ENCODE measurements around the gene AKAP7.
A peak's percentile ranks its signal among the peaks of the same experiment; 100 is the strongest.
"Not testable (repeated sequence)": the region's sequence is repeated elsewhere in the genome, so short reads cannot be mapped to it uniquely, and the experiment has no call there.

AKAP7 gene

DNA sequence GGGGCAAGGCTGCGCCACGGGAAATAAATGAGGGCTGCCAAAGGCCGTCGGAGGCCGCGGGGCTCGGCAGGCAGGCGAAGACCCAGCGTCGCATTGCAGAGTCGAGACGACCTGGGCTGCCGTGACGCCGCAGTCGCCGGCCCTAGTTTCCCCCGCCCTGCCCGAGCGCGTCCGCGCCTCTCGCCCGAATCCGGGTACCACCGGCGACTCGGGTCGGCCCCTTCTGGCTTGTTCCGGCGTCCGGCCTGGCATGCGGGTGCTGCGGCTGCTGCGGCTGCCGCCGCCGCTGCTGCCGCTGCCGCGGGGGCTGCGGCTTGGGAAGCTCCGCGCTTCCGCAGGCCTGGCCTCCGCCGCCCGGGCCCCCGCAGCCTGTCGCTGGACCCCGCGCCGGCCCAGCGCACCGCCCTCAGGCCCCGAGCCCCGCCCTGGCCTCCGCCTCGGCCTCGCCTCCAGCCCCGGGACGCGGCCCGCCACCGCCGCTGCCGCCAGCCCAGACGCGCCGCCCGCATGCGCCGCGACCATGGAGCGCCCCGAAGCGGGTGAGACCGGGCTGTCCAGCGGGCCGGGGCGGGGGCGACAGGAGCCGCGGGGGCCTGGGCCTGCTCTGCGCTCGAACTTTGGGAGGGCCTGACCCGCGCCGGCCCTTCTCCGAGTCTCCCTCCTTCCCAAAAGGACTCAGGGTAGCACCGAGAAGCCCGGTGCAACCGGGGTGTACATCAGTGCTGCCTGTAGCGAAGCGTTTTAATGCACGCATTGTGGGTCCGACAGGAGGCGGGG is at the start of gene AKAP7:
Gene AKAP7, plus strand, starts transcription at position 224 of the 777 bp plus-strand sequence. Its CDS starts 297 bp downstream, at position 521.
- DNase-seq (ENCODE audit: low read depth in 2 of 2, low spot score in 1 of 2), result peak; percentile 9 to 17

DNA sequence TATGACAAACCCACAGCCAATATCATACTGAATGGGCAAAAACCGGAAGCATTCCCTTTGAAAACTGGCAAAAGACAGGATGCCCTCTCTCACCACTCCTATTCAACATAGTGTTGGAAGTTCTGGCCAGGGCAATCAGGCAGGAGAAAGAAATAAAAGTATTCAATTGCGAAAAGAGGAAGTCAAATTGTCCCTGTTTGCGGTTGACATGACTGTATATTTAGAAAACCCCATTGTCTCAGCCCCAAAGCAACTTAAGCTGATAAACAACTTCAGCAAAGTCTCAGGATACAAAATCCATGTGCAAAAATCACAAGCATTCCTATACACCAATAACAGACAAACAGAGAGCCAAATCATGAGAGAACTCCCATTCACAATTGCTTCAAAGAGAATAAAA is 44.9 kb upstream of the AKAP7 start:
- DNase-seq (ENCODE audit: low read depth in 2 of 2, low spot score in 1 of 2), result not testable (repeated sequence)

DNA sequence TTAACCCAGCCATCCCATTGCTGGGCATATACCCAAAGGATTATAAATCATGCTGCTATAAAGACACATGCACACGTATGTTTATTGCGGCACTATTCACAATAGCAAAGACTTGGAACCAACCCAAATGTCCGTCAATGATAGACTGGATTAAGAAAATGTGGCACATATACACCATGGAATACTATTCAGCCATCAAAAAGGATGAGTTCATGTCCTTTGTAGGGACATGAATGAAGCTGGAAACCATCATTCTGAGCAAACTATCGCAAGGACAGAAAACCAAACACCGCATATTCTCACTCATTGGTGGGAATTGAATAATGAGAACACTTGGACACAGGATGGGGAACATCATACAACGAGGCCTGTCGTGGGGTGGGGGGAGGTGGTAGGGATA is 43.3 kb upstream of the AKAP7 start:
- DNase-seq (ENCODE audit: low read depth in 2 of 2, low spot score in 1 of 2), result not testable (repeated sequence)

DNA sequence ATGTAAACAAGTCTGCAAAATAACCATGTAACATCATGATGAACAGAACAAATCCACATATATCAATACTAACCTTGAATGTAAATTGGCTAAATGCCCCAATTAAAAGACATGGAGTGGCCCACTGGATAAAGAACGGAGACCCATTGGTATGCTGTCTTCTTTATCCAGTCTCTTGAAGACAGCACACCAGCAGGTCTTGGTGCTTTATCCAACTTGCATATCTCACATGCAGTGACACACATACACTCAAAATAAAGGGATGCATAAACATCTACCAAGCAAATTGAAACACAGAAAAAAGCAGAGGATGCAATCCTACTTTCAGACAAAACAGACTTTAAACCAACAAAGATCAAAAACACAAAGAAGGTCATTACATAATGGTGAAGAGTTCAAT is 41.9 kb upstream of the AKAP7 start:
- DNase-seq (ENCODE audit: low read depth in 2 of 2, low spot score in 1 of 2), result no peak

DNA sequence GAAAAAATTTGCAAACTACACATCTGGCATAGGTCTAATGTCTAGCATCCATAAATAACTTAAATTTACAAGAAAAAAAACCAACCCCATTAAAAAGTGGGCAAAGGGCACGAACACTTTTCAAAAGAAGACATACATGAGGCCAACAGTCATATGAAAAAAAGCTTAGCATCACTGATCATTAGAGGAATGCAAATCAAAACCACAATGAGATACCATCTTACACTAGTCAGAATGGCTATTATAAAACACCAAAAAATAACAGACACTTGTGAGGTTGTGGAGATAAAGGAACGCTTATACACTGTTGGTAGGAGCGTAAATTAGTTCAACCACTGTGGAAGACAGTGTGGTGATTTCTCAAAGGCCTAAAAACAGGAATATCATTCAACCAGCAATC is 38.5 kb upstream of the AKAP7 start:
- DNase-seq (ENCODE audit: low read depth in 2 of 2, low spot score in 1 of 2), result no peak

DNA sequence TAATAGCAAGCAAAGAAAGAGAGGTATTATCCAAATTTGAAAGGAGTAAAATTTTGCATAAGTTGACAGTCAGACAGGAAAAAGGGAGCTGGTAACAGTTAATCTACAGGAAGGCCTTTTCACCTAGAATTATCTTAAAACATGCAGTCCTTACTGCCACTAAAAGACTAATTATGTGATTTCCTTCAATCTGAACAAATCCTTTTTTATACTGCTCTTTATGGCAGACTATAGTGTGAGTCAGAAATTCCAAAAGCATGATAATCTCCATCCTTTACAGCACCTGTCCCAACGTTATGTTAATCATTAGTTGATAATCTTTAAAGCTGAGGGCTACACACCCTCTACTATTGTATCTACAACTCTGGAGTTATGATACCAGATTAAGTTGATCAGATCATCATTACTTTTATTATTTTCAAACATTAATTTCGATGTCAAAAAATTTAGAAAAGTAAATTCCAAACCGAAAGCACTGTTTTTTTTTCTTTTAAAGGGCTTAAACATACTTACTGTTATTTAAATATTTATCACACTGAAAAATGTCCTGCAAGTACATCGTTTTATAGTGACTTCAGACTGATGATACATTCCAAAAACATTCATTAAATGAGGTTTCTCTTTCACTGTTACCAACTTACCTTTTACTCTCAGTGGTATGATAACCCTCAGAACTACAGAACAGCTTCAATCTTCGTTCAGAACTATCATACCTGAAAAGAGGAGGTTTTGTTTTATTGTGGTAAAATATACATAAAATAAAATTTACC is 33.2 kb upstream of the AKAP7 start:
- no peak for DNase-seq (ENCODE audit: low read depth in 2 of 2, low spot score in 1 of 2)

DNA sequence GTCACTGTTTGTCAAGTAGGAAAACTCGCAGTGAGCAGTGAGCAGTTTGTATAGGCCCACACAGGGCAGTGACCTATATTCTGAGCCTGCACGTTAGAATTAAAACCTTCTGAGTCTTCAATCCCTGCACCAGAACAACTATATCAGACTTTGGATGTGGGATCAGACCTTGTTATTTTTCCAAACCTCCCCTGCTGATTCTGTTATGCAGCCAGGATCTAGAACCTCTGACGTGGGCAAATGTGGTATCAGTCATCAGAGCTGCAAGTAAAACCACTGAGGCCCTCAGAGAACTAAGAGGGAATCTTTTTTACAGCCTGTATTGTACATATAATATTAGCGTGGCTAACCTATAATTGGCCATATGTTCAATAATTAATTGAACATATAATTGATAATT is 32.0 kb upstream of the AKAP7 start:
- no peak for DNase-seq (ENCODE audit: low read depth in 2 of 2, low spot score in 1 of 2)

DNA sequence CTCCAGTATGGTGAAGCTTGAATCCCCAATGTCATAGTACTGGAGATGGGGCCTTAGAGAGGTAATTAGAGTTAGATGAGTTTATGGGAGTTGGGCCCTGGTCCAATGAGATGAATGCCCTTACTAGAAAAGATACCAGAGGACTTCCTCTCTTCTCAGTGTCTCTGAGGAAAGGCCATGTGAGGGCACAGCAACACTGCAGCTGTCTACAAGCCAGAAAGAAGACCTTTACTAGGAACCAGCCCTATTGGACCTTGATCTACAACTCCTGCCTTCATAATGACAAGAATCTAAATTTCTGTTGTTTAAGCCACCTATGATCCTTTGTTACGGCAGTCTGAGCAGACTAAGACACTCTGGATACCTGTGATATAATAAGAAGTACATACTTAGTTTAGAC is 31.4 kb upstream of the AKAP7 start:
- no peak for DNase-seq (ENCODE audit: low read depth in 2 of 2, low spot score in 1 of 2)

DNA sequence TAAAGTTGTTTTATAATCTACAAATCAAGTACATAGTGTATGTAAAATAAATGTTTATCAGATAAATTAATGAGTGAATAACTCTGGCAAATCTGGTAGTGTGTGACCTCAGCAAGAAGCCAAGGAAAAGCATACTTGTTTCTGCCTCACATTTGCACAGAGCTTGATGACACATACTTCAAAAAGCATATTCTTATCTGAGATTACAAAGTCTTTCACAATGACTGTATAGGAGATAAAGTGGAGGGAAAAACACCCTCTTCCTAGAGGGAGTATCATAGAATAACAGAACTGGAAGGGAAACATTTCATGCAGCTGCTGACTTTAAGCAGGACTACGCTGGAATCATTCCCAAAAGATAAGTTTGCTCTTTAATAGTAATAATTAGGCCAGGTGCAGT is 28.1 kb upstream of the AKAP7 start:
- no peak for DNase-seq (ENCODE audit: low read depth in 2 of 2, low spot score in 1 of 2)

DNA sequence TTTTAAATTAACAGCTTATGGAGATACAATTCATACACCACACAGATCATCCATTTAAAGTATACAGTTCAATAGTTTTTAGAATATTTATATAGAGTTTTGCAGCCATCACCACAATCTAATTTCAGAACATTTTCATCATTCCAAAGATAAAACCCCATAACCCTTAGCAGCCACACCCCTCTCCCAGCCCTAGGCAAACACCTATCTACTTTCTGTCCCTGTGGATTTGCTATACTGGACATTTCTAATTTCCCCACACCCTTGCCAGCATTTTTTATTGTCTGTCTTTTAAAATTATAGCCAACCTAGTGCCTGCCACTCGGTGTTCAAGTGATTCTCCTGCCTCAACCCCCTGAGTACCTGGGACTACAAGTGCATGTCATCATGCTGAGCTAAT is 23.0 kb upstream of the AKAP7 start:
- no peak for DNase-seq (ENCODE audit: low read depth in 2 of 2, low spot score in 1 of 2)

DNA sequence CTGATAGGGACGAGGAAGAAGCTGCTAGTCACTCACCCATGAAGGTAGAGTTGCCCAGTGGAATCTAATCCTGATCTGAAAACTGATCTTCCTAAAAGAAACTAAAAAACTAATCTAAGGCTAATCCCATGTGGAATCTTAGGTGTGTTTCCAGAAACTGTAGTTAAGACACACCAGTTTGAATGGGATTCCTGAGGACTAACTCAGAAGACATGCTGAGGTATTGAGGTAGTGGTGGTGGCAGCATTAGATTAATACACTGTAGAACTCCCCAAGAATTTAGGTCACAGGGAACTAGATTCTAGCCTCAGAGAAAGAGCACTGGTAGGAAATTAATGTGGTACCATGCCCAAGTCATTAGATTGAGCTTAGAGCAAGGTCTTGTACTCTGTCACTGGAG is 19.6 kb upstream of the AKAP7 start:
- no peak for DNase-seq (ENCODE audit: low read depth in 2 of 2, low spot score in 1 of 2)

DNA sequence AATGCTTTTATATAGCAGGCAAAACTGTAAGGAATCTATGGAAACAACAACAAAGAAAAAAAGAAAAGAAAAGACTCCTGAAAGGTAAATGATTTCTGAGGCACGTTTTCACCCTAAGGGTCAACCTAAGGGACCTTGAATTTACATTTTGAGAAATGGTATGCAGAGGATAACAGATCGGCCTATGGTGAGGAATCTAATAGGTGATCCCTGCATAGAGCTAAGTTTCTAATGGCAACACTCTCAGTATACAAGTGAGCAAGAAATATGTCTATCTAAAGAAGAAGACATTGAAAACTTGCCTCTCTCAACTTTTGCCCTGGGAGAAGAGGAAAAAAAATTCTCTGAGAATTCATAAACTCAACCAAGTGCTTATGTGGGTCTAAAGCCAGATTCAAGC is 18.9 kb upstream of the AKAP7 start:
- DNase-seq (ENCODE audit: low read depth in 2 of 2, low spot score in 1 of 2), result no peak

DNA sequence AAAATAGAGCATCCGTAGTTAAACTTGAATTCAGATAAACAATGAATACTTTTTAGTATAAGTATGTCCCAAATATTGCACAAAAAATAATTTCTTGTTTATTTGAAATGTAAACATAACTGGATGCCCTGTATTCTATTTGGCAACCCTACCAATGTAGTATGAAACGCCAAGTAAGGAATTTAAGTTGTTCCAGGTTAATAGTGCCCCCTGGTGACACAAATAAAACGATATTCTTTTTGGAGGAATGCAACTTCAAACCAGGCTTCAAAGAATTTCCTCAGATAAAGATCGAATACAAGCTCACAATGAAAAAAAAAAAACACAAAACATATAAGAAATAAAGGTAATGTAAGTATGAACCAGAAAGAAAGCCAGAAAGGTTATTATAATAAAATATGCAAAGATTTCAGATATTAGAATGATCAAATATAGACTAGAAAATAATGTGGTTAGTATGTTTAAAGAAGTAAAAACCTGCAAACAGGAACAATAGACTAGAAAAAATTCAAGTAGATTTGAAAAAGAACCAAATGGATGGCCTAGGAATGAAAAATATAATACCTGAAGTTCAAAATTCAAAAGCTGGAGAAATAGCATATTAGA is 18.4 kb upstream of the AKAP7 start:
- DNase-seq (ENCODE audit: low read depth in 2 of 2, low spot score in 1 of 2), result no peak

DNA sequence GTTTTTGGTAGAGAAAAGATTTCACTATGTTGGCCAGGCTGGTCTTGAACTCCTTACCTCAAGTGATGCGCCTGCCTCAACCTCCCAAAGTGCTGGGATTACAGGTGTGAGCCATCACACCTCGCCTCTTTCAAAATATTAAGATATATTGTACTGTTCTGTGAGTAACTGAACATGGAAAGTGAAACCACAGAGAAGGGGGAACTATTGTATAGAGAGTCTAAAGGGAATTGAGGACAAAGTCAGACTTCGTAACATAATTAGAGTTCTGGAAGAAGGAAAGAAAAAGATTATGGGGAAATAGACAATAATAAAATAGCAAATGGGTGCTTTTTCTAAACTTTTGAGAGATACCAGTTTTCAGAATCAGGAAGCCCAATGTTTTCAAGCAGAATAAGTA is 17.4 kb upstream of the AKAP7 start:
- DNase-seq (ENCODE audit: low read depth in 2 of 2, low spot score in 1 of 2), result no peak

DNA sequence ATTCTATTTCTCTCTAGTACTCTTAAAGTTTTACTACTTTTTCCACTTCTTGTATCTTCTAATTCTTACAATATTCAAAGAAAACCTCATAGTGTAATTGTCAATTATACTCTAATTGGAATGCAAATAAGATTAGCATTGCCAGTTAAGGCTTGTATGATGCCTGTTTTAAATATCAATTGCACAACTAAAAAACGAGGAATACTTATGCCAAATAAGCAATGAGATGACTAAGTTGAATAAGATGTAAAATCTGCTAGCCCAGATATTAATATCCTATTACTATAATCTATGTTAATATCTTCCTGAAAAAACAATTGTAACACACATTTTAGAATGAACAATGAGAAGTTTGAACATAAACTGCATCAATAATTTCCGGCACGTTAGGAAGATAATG is 13.3 kb upstream of the AKAP7 start:
- DNase-seq (ENCODE audit: low read depth in 2 of 2, low spot score in 1 of 2), result no peak

DNA sequence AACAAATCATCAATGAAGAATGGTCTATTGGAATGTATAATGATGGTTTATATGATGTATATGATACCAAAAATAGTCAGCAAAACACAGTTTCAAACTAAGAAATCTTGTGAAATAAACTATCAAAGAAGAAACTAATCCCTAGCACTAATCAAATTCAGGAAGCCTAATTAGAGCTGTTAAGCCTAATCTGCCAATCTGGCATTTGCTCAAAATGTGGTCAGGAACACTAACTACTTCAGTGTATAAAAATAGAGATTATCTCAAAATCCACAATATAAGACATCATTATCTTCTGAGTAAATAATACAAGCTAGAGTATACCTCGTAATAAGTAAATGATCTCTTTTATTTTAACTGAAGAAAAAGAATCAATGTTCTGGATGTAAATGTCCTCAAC is 12.8 kb upstream of the AKAP7 start:
- no peak for DNase-seq (ENCODE audit: low read depth in 2 of 2, low spot score in 1 of 2)

DNA sequence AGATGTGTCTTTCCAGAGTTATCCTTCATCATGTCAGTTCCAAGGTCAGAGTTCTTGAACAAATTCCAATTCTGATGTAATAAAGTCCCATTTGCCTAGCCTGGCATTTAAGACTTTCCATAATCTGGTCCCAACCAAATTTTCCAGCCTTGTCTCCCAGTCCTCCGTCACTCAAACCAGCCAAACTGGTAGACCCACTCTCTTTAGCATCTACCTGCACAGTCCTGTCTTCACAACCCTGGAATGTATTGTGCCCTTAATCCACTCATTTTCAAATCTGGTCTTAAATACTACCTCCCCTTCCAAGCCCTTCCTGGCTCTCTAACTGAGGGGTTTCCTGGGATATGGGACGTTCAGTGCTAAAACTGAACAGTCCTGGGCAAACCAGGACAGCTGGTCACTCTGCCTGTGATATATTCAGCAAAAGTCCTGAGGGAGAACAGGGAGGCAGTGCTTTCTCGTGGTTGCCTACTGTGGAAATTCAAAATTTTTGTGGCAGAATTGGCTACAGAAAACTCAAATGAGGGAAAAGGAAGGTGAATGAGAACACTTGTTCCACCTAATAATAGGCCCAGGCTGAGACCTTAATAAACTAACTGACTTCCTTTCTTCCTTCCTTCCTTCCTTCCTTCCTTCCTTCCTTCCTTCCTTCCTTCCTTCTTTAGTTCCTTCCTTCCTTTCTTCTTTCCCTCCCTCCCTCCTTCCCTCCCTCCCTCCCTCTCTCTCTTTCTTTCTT is 10.8 kb upstream of the AKAP7 start:
- DNase-seq (ENCODE audit: low read depth in 2 of 2, low spot score in 1 of 2), result no peak

DNA sequence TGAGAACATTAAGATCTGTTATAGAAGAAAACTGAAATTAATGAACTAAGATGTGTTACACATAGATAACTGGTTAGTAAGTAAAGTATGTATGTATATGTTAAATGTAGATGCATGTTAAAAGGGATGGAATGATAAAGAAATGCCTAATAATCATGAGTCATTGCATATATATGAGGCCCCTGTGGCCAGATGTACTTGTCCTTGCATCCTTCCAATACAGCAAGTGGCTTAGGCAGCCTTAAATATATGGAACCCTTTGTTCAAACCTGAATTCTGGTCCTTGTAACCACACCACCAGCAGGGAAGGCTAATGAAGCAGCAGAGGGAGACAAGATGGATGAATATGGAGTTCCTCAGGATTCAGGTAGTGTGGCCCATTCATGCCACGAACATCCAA is 9.8 kb upstream of the AKAP7 start:
- no peak for DNase-seq (ENCODE audit: low read depth in 2 of 2, low spot score in 1 of 2)

DNA sequence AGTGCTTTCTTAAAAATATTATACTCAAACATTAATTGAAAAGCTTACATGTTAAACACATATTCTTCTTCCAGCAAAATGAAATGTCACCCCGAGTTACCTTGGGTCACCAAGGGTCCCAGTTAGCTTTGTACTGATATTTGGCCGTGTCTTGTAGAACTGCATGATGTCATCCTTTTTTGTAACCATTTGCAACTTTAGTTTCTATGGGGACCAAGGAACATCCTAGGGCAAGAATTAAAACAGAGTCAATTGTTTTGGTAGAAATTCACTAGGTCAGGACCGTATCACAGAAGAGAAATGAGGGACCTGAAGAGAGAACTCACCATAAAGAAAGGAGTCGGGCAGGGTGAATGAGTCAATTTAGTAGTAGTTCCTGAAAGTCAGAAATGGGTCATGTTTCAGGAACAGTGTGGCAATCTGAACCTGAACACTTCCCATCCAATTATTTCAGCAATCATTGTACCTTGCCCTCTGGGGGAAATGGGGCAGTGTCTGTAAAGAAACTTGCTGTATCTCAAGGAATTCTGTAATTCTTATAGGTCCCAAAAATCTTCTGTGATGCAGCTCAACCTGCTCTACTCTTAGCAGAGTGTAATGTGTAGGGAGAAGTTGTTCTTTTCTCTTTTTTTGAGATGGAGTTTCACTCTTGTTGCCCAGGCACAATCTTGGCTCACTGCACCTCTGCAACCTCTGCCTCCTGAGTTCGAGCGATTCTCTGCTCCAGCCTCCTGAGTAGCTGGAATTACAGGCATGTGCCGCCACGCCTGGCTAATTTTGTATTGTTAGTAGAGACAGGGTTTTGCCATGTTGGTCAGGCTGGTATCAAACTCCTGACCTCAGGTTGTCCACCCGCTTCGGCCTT is 5.3 kb upstream of the AKAP7 start:
- DNase-seq (ENCODE audit: low read depth in 2 of 2, low spot score in 1 of 2), result no peak

DNA sequence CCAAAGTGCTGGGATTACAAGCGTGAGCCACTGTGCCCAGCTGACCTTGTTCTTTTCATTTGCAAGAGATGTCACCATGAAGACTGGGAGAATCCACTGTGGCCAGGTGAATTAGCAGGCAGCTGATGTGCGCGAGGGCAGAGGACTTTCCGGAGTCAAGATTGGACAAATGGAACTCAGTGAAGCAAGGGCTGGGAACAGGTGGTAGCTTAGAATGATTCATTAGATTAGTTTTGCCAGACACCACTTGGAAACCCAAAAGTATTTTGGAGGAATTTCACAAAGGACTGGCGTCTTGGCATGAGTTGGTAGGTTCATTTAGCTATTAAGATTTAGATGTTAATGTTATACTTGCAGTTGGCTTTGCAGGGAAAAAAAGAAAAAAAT is 4.7 kb upstream of the AKAP7 start:
- DNase-seq (ENCODE audit: low read depth in 2 of 2, low spot score in 1 of 2), result no peak

DNA sequence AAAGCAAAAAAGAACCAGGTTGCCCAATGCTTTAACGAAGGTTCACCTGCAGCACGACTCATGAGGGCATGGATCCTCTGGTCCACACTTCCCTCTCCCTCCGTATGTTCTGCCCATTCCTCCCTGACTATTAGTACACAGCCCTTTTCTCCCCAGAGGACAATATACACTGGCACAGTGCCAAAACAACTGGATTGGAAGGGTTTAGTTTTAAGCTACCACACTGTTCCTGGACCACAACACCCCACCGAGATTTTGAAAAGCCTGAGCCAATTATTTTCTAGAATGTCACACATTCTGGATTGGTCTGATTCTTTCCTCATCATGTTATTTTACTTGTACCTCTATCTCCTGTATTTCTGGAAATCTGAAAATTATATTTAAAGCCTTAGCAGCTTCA is 2.9 kb upstream of the AKAP7 start:
- DNase-seq (ENCODE audit: low read depth in 2 of 2, low spot score in 1 of 2), result no peak

Data from stimulated activated CD8-positive, alpha-beta memory T cell treated with anti-CD3 and anti-CD28 coated beads, Interleukin-4, amount 100 ng/mL, for 1 hour (primary cell).